Measurements from ENCODE around the gene BICRAL. TPM values are rescaled to one million over a fixed set of nuclear protein-coding genes. Genes with fewer than 3 reads are reported as not detected.

BICRAL gene
- total RNA-seq, 2 donors from 2014 or later = 9.6 to 14.1 TPM

DNA sequence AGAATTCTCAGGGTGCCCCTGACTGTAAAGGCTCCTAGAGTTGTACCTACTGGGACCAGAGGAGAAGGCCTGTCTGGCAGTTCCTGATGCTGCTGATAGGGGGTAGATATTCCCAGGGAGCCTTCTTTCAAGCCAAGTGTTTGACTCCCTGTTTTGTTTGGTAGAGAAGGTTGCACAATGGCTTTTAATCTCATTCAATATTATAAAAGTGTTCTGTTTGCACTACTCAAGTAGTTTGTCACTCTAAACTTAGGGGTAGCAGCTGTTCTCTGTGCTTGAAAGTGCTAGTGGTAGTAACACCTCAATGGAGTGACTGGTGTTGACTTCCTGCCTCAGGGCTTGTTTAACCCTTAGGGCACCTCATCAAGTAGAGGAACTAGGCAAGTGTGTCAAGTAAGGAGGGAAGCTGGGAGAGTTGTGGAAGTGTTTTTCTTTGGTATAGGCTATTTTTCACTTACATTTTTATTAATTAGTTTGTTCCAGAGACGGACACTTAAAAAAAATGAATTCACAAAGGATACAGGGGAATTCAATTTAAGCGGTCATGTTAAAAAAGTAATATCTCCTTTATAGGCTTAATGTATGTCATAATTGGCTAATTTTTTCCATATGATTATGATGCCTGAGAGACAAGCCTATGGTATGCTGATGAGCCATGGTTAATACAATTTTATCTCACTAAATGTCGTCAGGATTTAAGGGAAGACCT is 38.1 kb downstream of the BICRAL start:
- no peaks in the 10 kb centered on the region for H3K9me3 ChIP-seq
- peaks cover 5 to 23% of the 10 kb centered on the region in 2 donors for H3K4me1 ChIP-seq
- TF ChIP-seq, protein P1, sequence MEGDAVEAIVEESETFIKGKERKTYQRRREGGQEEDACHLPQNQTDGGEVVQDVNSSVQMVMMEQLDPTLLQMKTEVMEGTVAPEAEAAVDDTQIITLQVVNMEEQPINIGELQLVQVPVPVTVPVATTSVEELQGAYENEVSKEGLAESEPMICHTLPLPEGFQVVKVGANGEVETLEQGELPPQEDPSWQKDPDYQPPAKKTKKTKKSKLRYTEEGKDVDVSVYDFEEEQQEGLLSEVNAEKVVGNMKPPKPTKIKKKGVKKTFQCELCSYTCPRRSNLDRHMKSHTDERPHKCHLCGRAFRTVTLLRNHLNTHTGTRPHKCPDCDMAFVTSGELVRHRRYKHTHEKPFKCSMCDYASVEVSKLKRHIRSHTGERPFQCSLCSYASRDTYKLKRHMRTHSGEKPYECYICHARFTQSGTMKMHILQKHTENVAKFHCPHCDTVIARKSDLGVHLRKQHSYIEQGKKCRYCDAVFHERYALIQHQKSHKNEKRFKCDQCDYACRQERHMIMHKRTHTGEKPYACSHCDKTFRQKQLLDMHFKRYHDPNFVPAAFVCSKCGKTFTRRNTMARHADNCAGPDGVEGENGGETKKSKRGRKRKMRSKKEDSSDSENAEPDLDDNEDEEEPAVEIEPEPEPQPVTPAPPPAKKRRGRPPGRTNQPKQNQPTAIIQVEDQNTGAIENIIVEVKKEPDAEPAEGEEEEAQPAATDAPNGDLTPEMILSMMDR (IDR thresholded peaks at IDR 0.05) = no peak
- no peaks in the 10 kb centered on the region for H3K27me3 ChIP-seq
- H3K4me3 ChIP-seq = no peak overlapping the region
- no peak for DNase-seq (ENCODE audit: low spot score)
- H3K27ac ChIP-seq = peak overlapping the region; percentile 52 to 74
- H3K36me3 ChIP-seq = peaks cover 25% of the 10 kb centered on the region

DNA sequence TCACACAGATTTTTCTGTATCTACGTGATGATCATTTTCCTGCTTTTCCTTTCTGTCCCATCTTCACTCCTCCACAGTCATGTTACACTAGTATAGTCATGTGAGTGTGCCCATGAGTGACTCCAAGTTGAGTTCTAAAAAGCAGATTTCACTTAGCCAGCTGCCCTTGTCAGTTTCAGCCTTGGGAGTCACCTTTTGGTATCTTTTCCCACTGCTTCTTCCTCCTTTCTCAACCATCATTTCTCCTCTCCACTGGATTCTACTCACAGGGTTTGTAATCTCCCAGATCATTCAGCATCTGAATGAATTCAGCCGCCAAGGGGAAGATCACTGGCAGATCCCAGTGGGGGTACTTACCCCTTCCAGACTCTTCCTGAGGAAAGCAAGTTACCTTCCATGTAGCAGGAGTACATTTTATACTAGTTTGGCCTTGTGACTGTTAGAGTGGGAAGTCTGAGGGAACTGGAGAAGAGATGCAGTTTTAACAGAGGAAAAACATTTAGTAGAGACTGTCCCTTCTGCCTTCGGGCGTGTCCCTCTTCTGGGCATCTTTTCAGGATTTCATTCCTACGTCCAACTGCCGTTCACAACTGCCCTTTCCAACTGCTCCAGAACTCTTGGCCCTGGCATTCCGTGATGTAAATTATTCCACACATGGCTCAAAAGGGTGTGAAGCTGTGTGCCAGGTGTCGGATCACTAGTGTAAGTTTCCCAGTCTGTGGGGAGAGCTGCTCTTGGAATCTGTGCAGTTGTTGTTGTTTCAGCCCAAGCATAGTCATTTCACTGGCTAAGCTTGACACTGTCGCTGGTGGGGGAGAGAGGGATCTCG is 38.9 kb downstream of the BICRAL start:
- DNase-seq (ENCODE audit: low spot score) = peak; percentile 76
- Histone ChIP-seq H3K36me3 (peaks cover 29% of the 10 kb centered on the region), H3K27ac (peak overlapping the region; percentile 52 to 74), H3K9me3 (no peaks in the 10 kb centered on the region), H3K4me1 (peaks cover 5 to 23% of the 10 kb centered on the region in 2 donors), H3K27me3 (no peaks in the 10 kb centered on the region), H3K4me3 (peak overlapping the region; percentile 8 to 24)
- TF ChIP-seq, protein P1 (IDR thresholded peaks at IDR 0.05) = no peak

DNA sequence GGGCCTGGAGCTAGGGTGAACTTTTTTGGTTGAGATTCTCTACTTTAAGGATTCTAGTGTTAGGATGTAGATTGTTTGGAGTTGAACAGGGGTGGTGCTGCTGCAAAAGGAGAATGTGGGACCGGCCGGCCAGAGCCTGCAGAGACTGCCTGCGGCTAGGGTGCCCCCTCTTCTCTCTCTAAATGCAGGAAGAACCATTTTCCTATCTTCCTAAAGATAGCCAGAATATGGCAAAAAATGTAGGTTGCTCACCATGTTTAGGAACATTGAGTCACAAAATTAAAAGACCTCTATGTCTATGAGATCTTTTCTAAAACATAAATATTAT is 39.5 kb downstream of the BICRAL start:
- TF ChIP-seq, protein P1 (IDR thresholded peaks at IDR 0.05) = no peak
- no peaks in the 10 kb centered on the region for H3K9me3 ChIP-seq
- no peaks in the 10 kb centered on the region for H3K27me3 ChIP-seq
- DNase-seq (ENCODE audit: low spot score) = no peak
- H3K4me1 ChIP-seq = peaks cover 5 to 23% of the 10 kb centered on the region in 2 donors
- H3K27ac ChIP-seq = peak overlapping the region; percentile 52 to 74
- H3K36me3 ChIP-seq = peaks cover 31% of the 10 kb centered on the region
- H3K4me3 ChIP-seq = peak overlapping the region in 1 of 2 donors; percentile 24

GRCh38 chr6:42821846-42822245 is 40.0 kb downstream of the BICRAL start:
- Histone ChIP-seq H3K9me3 (no peaks in the 10 kb centered on the region), H3K4me1 (peaks cover 5 to 23% of the 10 kb centered on the region in 2 donors), H3K27me3 (no peaks in the 10 kb centered on the region), H3K27ac (peak overlapping the region in 1 of 2 donors; percentile 74), H3K4me3 (no peak overlapping the region), H3K36me3 (peaks cover 31% of the 10 kb centered on the region)
- TF ChIP-seq, protein P1 (IDR thresholded peaks at IDR 0.05) = no peak
- no peak for DNase-seq (ENCODE audit: low spot score)

DNA sequence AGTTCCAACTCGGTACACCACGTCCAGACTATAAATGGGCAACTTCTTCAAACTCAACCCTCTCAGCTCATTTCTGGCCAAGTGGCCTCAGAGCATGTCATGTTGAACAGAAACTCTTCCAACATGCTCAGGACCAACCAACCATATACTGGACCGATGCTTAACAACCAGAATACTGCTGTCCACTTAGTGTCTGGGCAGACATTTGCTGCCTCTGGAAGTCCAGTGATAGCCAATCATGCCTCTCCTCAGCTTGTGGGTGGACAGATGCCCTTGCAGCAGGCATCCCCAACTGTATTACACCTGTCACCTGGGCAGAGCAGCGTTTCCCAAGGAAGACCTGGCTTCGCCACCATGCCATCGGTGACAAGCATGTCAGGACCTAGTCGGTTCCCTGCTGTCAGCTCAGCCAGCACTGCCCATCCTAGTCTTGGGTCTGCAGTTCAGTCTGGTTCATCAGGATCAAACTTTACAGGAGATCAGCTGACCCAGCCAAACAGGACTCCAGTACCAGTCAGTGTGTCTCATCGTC is 47.8 kb downstream of the BICRAL start:
- Histone ChIP-seq H3K9me3 (no peaks in the 10 kb centered on the region), H3K4me1 (no peaks in the 10 kb centered on the region), H3K27ac (no peak overlapping the region), H3K4me3 (no peak overlapping the region), H3K27me3 (no peaks in the 10 kb centered on the region), H3K36me3 (peaks cover 64% of the 10 kb centered on the region)
- no peak for DNase-seq (ENCODE audit: low spot score)
- TF ChIP-seq, protein P1 (IDR thresholded peaks at IDR 0.05) = no peak

Measured in right atrium auricular region (tissue), 2 donors.